ENCODE measurements around the gene EYA2. TPM values are rescaled to one million over a fixed set of nuclear protein-coding genes. Genes with fewer than 3 reads are reported as not detected.

The EYA2 gene
- total RNA-seq, 1 experiment from 2014 or later = 0.74 TPM

- no peak overlapping the region for H2BK120ac ChIP-seq (ENCODE audit: low read depth, low read length, poor library complexity, severe bottlenecking)
- Mint-ChIP-seq H3K9me3 (peaks cover 0 to 7% of the 10 kb centered on the region in 2 experiments; a peak in 4 of 5 replicates), H3K36me3 (ENCODE audit: insufficient read depth in 1 of 3, low read depth in 3 of 3) (peaks cover 0 to 8% (median 2%) of the 10 kb centered on the region in 3 experiments; a peak in 3 of 7 replicates), H3K4me3 (no peak overlapping the region), H3K27ac (no peak overlapping the region; a peak in 1 of 7 replicates), H3K27me3 (ENCODE audit: low read depth) (peaks cover 8% of the 10 kb centered on the region), H3K4me1 (peaks cover 36 to 43% of the 10 kb centered on the region in 2 experiments)
- no peak overlapping the region for H3K14ac ChIP-seq (ENCODE audit: insufficient read depth, low read length)
- TF ChIP-seq CTCF (conservative IDR thresholded peaks at IDR 0.05) = no peak
- H3K23me2 ChIP-seq (ENCODE audit: insufficient read length, low read depth, low read length, poor library complexity, severe bottlenecking) = no peaks in the 10 kb centered on the region
- no peak overlapping the region for H3T11ph ChIP-seq (ENCODE audit: low read length)
- no peak overlapping the region for H3K9ac ChIP-seq (ENCODE audit: extremely low read depth, insufficient read length, low read length)
- H3K9me3 ChIP-seq (ENCODE audit: control insufficient read depth, low read depth, low read length) = no peaks in the 10 kb centered on the region
- H4K20me1 ChIP-seq (ENCODE audit: control insufficient read depth, insufficient read depth, insufficient read length) = no peaks in the 10 kb centered on the region
- no peak overlapping the region for H2AK5ac ChIP-seq (ENCODE audit: insufficient read length, low read length)
- no peak overlapping the region for H4K5ac ChIP-seq (ENCODE audit: insufficient read length, low read depth, low read length)
- H3K27me3 ChIP-seq (ENCODE audit: insufficient read depth, low read length) = no peaks in the 10 kb centered on the region
- H3K23ac ChIP-seq (ENCODE audit: insufficient read length, low read depth, low read length) = no peak overlapping the region
- H4K91ac ChIP-seq (ENCODE audit: insufficient read length, low read depth, low read length) = no peak overlapping the region
- no CpG with 5 or more reads among the region's 11 CpGs for WGBS (ENCODE audit: extremely low coverage, insufficient read length, low lambda C conversion rate)
- H3K56ac ChIP-seq (ENCODE audit: insufficient read length, low read depth, low read length) = no peak overlapping the region
- no peak overlapping the region for H2BK20ac ChIP-seq (ENCODE audit: low read depth, low read length, poor library complexity, severe bottlenecking)
- H3K4ac ChIP-seq (ENCODE audit: low read depth, low read length) = no peak overlapping the region
- H3K79me1 ChIP-seq (ENCODE audit: insufficient read depth, low read depth, low read length, poor library complexity, severe bottlenecking) = no peaks in the 10 kb centered on the region
- no peak overlapping the region for H2AFZ ChIP-seq (ENCODE audit: low read length)
- H2BK15ac ChIP-seq (ENCODE audit: low read depth, low read length) = no peak overlapping the region
- no peak overlapping the region for H3K27ac ChIP-seq (ENCODE audit: insufficient read length, low read depth, low read length)
- H4K8ac ChIP-seq (replicated peaks; ENCODE audit: insufficient read length, low read depth, low read length) = no peak overlapping the region
- no peaks in the 10 kb centered on the region for H3K79me2 ChIP-seq (ENCODE audit: insufficient read depth, low read length)
- no peak for DNase-seq
- no peak overlapping the region for H2BK5ac ChIP-seq (ENCODE audit: insufficient read length, low read length)
- H2BK12ac ChIP-seq (ENCODE audit: insufficient read length, low read depth, low read length) = no peak overlapping the region
- peaks cover 4% of the 10 kb centered on the region; the same call in 1 of the 2 replicates for H3K4me1 ChIP-seq (ENCODE audit: insufficient read depth, low read length)
- no peak overlapping the region for H3K18ac ChIP-seq (ENCODE audit: insufficient read length, low read depth, low read length)
- H3K4me2 ChIP-seq (ENCODE audit: insufficient read depth, insufficient read length, low read length) = no peak overlapping the region
These were observed 105.3 kb downstream of the EYA2 start for GRCh38 chr20:46999801-47000465.
